Loucy (cell line): ENCODE results near the gene ELMO2.

Source experiments
- H2AFZ ChIP-seq: fragments of 200-600 bp; sonication (generic); 2 replicates; pipeline ENCODE4 v1.6.0; 2016; ENCODE audit warnings: antibody characterized with exemption, mild to moderate bottlenecking, low read length, moderate library complexity
- H3F3A ChIP-seq: fragments of 200-600 bp; 2 replicates; pipeline ENCODE4 v1.6.0; 2016; ENCODE audit warnings: antibody characterized with exemption, low read depth, mild to moderate bottlenecking
- H3K27me3 ChIP-seq: fragments of 200-600 bp; sonication (generic); 2 replicates; pipeline ENCODE4 v1.6.1; 2014; ENCODE audit warnings: low read length, mild to moderate bottlenecking; ENCODE audit not compliant: insufficient read depth, poor library complexity, severe bottlenecking
- H3K36me3 ChIP-seq: fragments of 200-600 bp; sonication (generic); 2 replicates; pipeline ENCODE4 v1.6.1; 2016; ENCODE audit warnings: low read length; ENCODE audit not compliant: insufficient read depth
- H3K4me1 ChIP-seq: fragments of 200-600 bp; sonication (generic); 2 replicates; pipeline ENCODE4 v1.5.1; 2014; ENCODE audit warnings: low read length, mild to moderate bottlenecking; ENCODE audit not compliant: insufficient read depth, poor library complexity, severe bottlenecking
- H3K4me2 ChIP-seq: fragments of 200-600 bp; sonication (generic); 2 replicates; pipeline ENCODE4 v1.6.0; 2014; ENCODE audit warnings: antibody characterized with exemption, low read length, low read depth, mild to moderate bottlenecking; ENCODE audit not compliant: poor library complexity, severe bottlenecking
- H3K4me3 ChIP-seq: fragments of 200-600 bp; sonication (generic); 2 replicates; pipeline ENCODE4 v1.5.1; 2014; ENCODE audit warnings: low read length, mild to moderate bottlenecking, mixed read lengths; ENCODE audit not compliant: poor library complexity, severe bottlenecking
- H3K79me2 ChIP-seq: fragments of 200-600 bp; sonication (generic); 2 replicates; pipeline ENCODE4 v1.6.1; 2014; ENCODE audit warnings: low read length; ENCODE audit not compliant: insufficient read depth
- H3K9ac ChIP-seq: fragments of 200-600 bp; sonication (generic); 2 replicates; pipeline ENCODE4 v1.6.0; 2014; ENCODE audit warnings: mild to moderate bottlenecking, low read depth, low read length, moderate library complexity; ENCODE audit not compliant: poor library complexity, severe bottlenecking
- H3K9me2 ChIP-seq: fragments of 200-600 bp; sonication (generic); replicated peaks from 2 replicates; pipeline ENCODE4 v1.6.1; 2016; ENCODE audit warnings: low read depth, low read length, mixed read lengths
- H3K9me3 ChIP-seq: fragments of 200-600 bp; sonication (generic); 2 replicates; pipeline ENCODE4 v1.6.1; 2014; ENCODE audit warnings: mild to moderate bottlenecking, antibody characterized with exemption, low read length, low read depth; ENCODE audit not compliant: insufficient read depth
- H4K20me1 ChIP-seq: fragments of 200-600 bp; sonication (generic); 2 replicates; pipeline ENCODE4 v1.6.0; 2014; ENCODE audit warnings: antibody characterized with exemption, low read length, mild to moderate bottlenecking; ENCODE audit not compliant: insufficient read depth, poor library complexity, severe bottlenecking
- EZH2phosphoT487 ChIP-seq: fragments of 200-600 bp; IDR thresholded peaks from 2 replicates; pipeline ENCODE4 v1.6.1; 2018; ENCODE audit warnings: antibody characterized with exemption, mild to moderate bottlenecking, moderate library complexity, borderline replicate concordance
- TF ChIP-seq, protein P1 (sequence below): fragments of 200-600 bp; sonication (generic); conservative IDR thresholded peaks from 2 replicates; pipeline ENCODE4 v1.5.1; 2014; ENCODE audit warnings: mild to moderate bottlenecking, antibody characterized with exemption, low read length

Gene ELMO2

DNA sequence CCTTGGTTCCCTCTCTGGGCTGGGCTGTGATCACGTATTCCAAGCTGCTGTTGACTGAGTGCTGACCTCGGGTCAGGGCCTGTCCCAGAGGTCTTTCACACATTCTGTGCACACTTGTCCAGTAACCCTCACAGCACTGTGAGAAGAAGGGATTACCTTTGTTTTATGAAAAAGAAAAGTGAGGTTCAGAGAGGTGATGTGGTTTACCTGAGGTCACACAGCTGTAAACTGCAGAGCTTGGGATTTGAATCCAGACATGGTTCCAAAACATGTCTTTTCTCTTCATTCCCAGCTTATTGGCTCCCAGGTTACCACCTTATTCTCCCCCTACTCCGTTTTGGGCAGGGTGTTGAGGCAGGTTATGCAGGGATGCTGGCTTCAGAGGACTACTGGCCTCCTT, 69.7 kb downstream of the ELMO2 start:
- no peak overlapping the region for H2AFZ ChIP-seq
- no peaks in the 10 kb centered on the region for H3K27me3 ChIP-seq
- no peak overlapping the region for H3K4me2 ChIP-seq
- no peaks in the 10 kb centered on the region for H3K9me2 ChIP-seq
- H4K20me1 ChIP-seq = no peaks in the 10 kb centered on the region
- no peaks in the 10 kb centered on the region for H3K4me1 ChIP-seq
- no peaks in the 10 kb centered on the region for H3K79me2 ChIP-seq
- TF ChIP-seq, protein P1, sequence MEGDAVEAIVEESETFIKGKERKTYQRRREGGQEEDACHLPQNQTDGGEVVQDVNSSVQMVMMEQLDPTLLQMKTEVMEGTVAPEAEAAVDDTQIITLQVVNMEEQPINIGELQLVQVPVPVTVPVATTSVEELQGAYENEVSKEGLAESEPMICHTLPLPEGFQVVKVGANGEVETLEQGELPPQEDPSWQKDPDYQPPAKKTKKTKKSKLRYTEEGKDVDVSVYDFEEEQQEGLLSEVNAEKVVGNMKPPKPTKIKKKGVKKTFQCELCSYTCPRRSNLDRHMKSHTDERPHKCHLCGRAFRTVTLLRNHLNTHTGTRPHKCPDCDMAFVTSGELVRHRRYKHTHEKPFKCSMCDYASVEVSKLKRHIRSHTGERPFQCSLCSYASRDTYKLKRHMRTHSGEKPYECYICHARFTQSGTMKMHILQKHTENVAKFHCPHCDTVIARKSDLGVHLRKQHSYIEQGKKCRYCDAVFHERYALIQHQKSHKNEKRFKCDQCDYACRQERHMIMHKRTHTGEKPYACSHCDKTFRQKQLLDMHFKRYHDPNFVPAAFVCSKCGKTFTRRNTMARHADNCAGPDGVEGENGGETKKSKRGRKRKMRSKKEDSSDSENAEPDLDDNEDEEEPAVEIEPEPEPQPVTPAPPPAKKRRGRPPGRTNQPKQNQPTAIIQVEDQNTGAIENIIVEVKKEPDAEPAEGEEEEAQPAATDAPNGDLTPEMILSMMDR = no peak
- TF ChIP-seq EZH2phosphoT487 = no peak
- no peaks in the 10 kb centered on the region for H3K36me3 ChIP-seq
- no peak overlapping the region for H3K4me3 ChIP-seq
- no peak overlapping the region for H3K9ac ChIP-seq
- H3F3A ChIP-seq = no peaks in the 10 kb centered on the region
- no peaks in the 10 kb centered on the region for H3K9me3 ChIP-seq

DNA sequence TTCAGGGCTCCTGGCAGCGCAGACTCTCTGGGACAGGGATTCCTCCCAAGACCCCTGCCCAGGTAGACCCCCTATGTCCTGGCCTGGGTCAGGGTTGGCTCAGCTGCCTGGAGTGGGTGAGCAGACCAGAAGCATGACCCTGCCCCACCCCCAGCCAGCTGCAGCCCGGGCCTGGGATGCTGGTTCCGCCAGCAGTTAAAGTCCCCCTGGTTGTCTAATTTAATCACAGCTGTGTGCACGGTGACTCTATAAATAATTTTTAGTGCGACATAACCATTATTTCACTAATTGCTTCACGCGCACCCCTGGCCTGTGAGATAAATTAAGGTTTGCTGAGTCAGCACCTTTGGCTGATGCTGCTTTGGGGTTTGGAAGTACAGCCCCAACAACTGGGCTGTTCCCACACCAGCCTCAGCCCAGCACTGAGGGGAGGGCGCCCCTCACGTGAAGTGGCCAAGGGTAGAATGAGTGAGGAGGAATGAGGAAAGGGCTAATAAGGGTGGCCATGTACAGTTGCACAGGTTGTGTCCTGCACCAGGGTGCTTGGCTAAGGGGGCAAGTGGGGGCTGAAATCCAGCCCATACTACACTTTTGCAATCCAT, 72.0 kb downstream of the ELMO2 start:
- Histone ChIP-seq H3K4me1 (no peaks in the 10 kb centered on the region), H3K27me3 (no peaks in the 10 kb centered on the region), H3K36me3 (no peaks in the 10 kb centered on the region), H3F3A (no peaks in the 10 kb centered on the region), H4K20me1 (no peaks in the 10 kb centered on the region), H3K79me2 (no peaks in the 10 kb centered on the region), H3K4me3 (no peak overlapping the region), H3K9me3 (no peaks in the 10 kb centered on the region), H3K4me2 (no peak overlapping the region), H3K9me2 (no peaks in the 10 kb centered on the region), H2AFZ (no peak overlapping the region), H3K9ac (no peak overlapping the region)
- TF ChIP-seq, protein P1 = no peak
- TF ChIP-seq EZH2phosphoT487 = no peak

- Histone ChIP-seq H3K4me1 (no peaks in the 10 kb centered on the region), H3F3A (no peaks in the 10 kb centered on the region), H3K36me3 (no peaks in the 10 kb centered on the region), H2AFZ (no peak overlapping the region), H3K9me3 (no peaks in the 10 kb centered on the region), H4K20me1 (no peaks in the 10 kb centered on the region), H3K9me2 (no peaks in the 10 kb centered on the region), H3K27me3 (no peaks in the 10 kb centered on the region), H3K4me3 (no peak overlapping the region), H3K9ac (no peak overlapping the region), H3K79me2 (no peaks in the 10 kb centered on the region), H3K4me2 (no peak overlapping the region)
- TF ChIP-seq EZH2phosphoT487 = no peak
- TF ChIP-seq, protein P1 = no peak
Observed at GRCh38 chr20:46333161-46333991, 73.0 kb downstream of the ELMO2 start.
